ENCODE results near the gene CINP. TPM values are rescaled to one million over a fixed set of nuclear protein-coding genes. Genes with fewer than 3 reads are reported as not detected.
"Not testable (repeated sequence)": the region's sequence is repeated elsewhere in the genome, so short reads cannot be mapped to it uniquely, and the experiment has no call there.

Gene CINP
- total RNA-seq, 1 donor from 2014 or later, result 23.1 TPM

GRCh38 chr14:102353126-102353619 lies 9.5 kb downstream of the CINP start:
- DNase-seq, result no peak

- no peak for DNase-seq
Observed at GRCh38 chr14:102352213-102352612, 10.5 kb downstream of the CINP start.

- not testable (repeated sequence) for DNase-seq
Observed at GRCh38 chr14:102351593-102351992, 11.1 kb downstream of the CINP start.

- no peak for DNase-seq
Observed at GRCh38 chr14:102351023-102351422, 11.7 kb downstream of the CINP start.

GRCh38 chr14:102348376-102348775 lies 14.3 kb downstream of the CINP start:
- DNase-seq, result no peak

GRCh38 chr14:102346645-102347044 lies 16.0 kb downstream of the CINP start:
- DNase-seq, result no peak

- no peak for DNase-seq
Observed at GRCh38 chr14:102345232-102345631, 17.5 kb downstream of the CINP start.

- DNase-seq, result peak; percentile 67
Observed at GRCh38 chr14:102344485-102344884, 18.2 kb downstream of the CINP start.

- no peak for DNase-seq
Observed at GRCh38 chr14:102344084-102344483, 18.6 kb downstream of the CINP start.

GRCh38 chr14:102342238-102342637 lies 20.5 kb downstream of the CINP start:
- DNase-seq, result no peak

- no peak for DNase-seq
Observed at GRCh38 chr14:102341566-102341965, 21.1 kb downstream of the CINP start.

- no peak for DNase-seq
Observed at GRCh38 chr14:102338724-102339123, 24.0 kb downstream of the CINP start.

- DNase-seq, result no peak
Observed at GRCh38 chr14:102335163-102335562, 27.5 kb downstream of the CINP start.

GRCh38 chr14:102333795-102334705 lies 28.6 kb downstream of the CINP start:
- DNase-seq, result no peak

GRCh38 chr14:102333390-102333789 lies 29.3 kb downstream of the CINP start:
- DNase-seq, result no peak

GRCh38 chr14:102330806-102331205 lies 31.9 kb downstream of the CINP start:
- DNase-seq, result no peak

- DNase-seq, result not testable (repeated sequence)
Observed at GRCh38 chr14:102329381-102329780, 33.3 kb downstream of the CINP start.

- DNase-seq, result no peak
Observed at GRCh38 chr14:102326583-102326982, 36.1 kb downstream of the CINP start.

GRCh38 chr14:102325791-102326345 lies 36.8 kb downstream of the CINP start:
- DNase-seq, result no peak

GRCh38 chr14:102323102-102323501 lies 39.6 kb downstream of the CINP start:
- peak; percentile 16 for DNase-seq

- no peak for DNase-seq
Observed at GRCh38 chr14:102321456-102322422, 41.0 kb downstream of the CINP start.

- DNase-seq, result no peak
Observed at GRCh38 chr14:102320671-102321455, 41.8 kb downstream of the CINP start.
